CD4-positive, alpha-beta T cell treated with Interleukin-4 for 1 hour (primary cell): ENCODE data around the gene OR10A6.

Source experiments
- DNase-seq, 2 donors: peaks; one replicate each; pipeline ENCODE4 v3.0.0-alpha.2; 2020 to 2022

Gene OR10A6, protein sequence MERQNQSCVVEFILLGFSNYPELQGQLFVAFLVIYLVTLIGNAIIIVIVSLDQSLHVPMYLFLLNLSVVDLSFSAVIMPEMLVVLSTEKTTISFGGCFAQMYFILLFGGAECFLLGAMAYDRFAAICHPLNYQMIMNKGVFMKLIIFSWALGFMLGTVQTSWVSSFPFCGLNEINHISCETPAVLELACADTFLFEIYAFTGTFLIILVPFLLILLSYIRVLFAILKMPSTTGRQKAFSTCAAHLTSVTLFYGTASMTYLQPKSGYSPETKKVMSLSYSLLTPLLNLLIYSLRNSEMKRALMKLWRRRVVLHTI

DNA sequence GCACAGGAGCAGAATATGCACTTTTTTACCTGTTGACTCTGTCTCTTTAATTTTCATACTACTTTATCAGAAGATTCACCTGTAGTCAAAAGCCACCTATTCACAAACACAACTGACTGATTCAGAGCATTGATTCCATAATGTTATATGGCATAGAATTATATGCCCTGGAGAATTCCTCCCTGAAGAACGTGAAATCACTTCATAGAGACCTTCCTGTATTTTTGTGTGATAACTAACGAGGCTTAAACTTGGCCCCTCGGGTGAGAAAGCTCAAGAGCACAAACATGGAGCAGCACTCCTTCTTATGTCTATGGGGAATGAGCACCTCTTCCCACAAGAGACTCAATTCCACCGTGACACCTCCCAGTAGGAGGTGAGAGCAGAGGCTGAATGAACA lies at the start of gene OR10A6:
OR10A6 (minus strand) TSS at position 101 of the 400 bp plus-strand sequence. CDS start 2,606 bp downstream, outside the sequence.
- DNase-seq, result no peak

DNA sequence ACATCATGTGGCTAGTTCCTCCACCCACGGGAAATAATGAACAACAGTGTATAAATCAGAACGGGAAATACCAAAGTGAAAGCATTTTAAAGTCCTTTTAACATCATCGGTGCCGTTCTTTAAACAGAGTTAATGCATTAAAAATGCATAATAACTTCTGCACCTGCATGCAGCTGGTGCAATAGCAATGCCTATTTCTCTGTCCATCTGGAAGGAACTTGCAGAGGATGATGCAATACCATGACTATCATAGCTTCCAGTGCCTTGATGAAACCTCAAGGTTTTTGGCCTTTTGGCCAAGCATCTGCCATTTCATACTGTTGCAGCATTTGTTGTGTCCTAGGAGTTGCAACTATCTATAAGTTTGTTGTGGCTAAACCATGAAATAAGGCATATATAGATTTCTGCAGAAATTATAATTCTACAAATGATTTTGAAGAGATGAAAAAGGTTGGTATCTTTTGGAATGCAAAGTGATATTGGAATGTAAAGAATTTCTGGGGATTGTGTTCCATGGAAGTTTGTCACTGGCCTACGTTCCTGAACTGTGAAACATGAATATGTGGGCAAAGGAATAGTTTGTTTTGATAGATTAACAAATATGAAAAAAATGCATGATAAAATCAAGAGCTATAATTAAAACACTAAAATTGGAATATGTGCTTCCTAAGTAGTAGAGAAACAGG lies 46.3 kb upstream of the OR10A6 start:
- no peak for DNase-seq

DNA sequence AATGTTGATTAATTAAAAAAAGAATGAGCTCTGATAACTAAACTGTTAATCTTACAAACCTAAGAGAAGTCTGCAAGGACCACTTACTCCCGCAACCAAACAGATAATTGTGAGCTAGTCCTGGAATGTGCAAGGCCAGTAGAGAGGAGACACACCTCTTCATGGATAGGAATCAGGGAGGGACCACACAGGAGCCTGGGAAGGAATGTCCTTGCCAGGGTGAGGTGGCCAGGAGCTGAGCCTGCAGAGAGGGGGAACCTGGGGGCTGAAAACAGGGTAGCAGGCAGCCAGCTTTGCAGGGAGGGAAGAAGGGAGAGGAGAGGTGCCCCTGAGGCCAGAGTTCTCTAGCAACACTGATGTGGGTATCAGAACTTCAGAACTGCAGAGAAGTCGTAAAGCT lies 43.6 kb upstream of the OR10A6 start:
- DNase-seq, result no peak

DNA sequence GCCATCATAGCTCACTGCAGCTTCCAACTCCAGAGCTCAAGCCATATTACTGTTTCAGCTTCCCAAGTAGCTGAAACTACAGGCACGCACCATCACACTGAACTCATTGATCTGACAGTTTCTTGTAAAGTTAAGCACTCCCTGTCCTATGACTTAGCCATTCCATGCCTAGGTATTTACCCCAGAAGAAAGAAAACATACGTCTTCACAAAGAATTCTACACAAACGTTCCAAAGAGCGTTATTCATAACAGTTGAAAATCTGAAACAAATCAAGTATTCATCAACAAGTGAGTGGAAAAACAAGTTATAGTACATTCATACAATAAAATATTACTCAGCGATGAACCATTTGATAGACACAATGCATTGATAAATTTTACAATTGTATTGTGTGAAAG lies 41.9 kb upstream of the OR10A6 start:
- DNase-seq, result no peak

DNA sequence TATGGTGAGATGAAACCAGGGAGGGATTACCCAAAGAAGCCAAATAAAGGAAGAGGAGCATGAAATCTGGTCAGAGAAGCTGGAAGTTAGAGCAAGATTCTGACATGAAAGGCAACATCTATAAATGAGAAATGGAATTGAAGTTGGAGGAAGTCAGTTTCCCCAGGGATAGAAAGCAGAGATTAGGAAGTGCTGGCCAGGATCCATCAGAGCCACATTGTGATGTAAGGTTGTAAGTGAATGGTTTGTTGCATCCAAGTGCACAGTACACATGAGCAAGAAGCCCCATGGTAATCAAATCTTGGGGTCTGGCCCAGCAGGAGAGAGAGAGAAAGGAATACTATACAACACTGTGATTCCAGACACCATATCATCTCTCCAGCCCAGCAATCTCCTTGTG lies 40.8 kb upstream of the OR10A6 start:
- no peak for DNase-seq

DNA sequence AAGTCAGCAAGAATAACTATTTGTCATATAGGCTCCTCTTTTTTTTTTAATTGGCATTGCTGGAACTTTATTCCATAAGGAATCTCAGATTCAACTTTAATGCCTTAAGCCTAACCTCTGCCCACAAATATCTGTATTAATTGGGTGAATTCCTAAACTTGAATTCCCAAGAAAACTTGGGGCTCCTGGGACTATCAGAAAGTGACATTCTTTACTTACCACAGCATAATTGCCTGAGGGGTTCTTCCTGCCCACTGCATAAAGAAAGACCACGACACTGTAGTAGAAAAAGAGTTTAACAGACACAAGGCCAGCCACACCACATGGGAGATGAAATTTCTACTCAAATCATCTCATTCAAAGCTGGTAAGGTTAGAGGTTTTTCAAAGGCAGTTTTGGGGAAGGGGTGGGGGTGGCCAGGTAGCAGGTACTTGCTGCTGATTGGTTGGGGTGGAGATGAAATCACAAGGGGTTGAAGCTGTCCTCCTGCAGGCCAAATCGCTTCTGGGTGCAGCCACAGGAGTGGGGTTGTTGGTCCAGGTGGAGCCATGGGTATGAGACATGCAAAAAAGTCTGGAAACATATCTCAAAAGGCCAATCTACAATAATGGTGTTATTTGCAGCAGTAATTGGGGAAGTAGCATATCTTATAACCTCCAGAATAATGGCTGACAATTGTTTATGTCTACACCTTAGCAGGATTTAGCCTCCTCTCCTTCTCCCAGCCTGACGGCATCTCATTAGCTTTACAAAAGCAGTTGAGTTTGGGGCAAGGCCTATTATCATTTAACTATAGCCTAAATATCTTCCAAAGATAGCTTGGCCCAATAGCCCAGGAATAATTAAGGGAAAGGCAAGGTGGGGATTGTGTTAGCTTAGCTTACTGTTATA lies 38.9 kb upstream of the OR10A6 start:
- DNase-seq, result no peak

DNA sequence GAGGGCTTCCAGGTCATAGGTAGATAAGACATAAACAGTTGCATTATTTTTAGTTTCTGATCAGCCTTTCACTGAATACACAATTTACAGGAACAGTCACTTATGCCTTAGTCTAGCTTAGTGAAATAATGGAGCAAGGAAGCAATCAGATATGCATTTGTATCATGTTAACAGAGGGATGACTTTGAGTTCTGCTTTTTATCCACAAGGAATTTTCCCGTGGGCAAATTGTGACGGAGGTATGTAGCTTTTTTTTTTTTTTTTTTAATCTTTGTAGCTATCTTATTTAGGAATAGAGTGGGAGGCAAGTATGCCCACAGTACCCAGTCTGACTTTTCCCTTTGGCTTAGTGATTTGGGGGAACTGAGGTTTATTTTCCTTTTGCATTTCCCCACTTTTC lies 37.6 kb upstream of the OR10A6 start:
- DNase-seq, result no peak

DNA sequence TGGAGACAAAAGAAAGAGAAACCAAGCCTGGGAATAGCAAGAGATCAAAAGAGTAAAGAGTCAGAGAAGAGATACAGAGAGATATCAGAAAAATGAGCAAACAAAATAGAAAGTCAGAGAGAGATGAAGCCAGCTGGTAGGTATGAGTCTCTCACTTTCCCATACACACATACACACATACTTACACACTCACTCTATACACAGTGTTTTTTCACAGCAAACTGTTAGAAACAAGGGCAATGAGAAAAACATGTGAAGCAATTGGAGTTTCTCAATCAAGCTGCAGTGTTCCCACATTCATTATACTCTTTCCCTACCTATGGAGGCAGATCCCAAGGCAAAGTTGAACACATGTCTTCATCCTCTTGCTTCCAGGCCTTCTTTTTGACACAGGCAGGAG lies 36.8 kb upstream of the OR10A6 start:
- DNase-seq, result no peak

DNA sequence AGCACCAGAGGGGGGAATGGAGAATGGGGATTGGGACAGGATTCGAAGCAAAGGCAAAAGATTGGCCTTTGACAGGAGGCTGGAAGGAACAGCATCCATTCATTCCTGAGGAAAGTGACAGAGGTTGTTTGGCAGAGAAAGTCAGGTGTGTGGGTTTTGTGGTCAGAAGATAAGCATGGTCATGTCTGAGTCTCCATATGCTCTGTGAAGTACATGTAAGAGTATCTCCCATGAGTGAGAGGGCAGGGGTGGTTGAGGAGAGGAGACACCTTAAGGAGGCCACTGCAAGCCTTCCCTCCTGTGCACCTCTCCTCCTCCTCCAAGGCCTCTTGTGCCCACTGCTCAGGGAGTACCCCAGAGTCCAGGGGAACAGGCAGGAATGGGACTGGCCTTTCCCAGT lies 36.0 kb upstream of the OR10A6 start:
- DNase-seq, result no peak

DNA sequence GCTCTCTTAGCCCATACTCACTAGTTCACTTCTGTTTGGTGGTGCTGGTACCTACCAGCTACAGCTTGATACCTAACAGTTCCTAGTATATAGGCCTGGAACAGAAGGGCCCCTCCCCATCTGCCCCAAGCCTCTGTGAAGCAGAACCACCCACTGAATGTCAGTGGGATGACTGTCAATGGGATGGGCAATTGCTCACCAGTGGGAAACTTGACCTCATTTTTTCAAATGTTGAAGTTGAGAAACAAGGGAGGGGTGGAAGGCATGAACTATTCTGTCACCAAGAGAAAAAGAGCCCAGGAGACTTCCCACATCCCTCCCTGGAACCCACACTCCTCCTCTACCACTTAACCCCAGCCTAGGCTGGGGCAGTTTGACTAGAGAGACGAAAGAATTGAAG lies 34.3 kb upstream of the OR10A6 start, which contains the start of gene NLRP10:
NLRP10 (minus strand) TSS at position 62 of the 400 bp plus-strand sequence. CDS start 1,952 bp downstream, outside the sequence.
- DNase-seq, result no peak

DNA sequence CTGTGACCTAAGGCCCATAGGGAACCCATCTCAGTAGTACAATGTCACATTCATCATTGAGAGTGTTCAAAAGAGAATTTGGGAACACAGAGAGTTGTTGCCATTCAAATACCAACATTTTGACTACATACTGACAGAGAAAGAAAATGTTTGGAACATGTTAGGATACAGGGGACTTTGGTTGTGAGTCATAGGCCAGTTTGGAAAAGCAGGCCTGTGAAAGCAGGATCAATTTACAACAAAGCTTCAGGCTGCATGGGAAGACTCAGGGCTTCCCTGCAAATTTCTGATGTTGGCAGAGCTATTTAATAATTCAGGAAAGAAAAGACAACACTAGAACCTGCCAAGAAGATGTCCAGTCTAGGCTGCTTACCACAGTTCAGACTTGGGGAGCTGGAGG lies 33.8 kb upstream of the OR10A6 start:
- DNase-seq, result no peak

DNA sequence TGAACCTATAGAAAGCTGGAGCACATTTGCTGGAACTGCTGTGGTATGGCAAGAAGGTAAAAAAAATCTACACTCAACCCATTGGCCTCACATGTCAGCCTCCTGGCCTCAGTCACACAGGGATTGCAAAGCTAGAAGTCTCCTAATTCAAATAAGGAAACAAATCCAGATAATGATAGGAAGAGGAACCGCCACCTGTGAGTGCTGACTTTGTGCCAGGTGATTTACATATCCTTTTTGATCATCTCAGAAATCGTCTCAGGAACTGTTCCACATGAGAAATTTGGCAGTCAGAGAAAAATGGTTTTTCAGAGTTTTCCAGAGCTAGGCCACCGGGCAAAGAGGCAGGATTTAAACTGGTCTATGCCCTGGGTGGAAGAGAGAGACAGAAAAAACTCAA lies 33.2 kb upstream of the OR10A6 start:
- DNase-seq, result no peak

DNA sequence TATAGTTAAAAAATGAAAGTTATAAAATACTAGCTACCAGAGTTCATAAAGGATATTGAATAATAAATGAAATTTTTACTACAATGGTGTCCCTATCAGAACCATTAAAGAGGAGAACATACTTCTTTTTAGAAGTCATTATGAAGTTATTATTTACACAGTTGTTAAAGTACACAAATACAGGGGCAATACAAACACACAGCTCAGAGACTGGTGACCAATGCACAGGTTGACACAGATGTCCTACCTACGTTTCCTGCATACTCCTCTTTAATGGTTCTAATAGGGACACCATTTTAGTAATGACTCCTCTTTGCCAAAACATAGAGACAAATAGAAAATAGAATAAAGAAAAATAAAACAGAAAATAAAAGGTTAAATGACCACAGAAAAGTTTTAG lies 24.1 kb upstream of the OR10A6 start:
- DNase-seq, result no peak

DNA sequence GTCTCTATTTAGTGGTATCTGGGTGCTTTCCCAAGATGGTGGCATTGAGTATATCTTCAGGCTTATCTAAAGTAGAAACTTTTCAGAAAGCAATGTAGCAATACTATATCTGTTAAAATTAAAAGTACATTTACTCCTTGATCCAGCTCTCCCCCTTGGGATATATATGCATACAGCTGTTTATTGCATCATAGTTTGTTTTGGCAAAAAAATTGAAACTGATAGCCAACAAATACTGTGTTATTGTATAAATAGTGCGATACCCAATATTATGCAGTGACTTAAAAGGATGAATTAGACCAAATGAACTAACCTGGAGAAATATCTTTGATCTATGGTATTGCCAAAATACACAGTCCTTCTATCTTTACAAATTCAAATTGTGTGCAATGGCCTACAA lies 18.9 kb upstream of the OR10A6 start:
- DNase-seq, result no peak

DNA sequence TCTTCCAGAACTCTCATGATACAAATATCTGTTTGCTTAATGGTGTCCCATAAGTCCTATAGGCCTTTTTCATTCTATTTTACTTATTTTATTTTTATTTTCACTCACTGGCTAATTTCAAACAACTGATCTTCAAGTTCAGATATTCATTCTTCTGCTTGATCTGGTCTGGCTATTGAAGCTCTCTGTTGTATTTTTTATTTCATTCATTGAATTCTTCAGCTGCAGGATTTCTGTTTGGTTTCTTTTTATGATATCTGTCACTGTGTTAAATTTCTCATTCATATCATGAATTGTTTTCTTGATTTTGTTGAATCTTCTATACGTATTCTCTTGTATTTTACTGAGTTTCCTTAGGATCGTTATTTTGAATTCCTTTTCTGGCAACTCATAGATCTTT lies 13.1 kb upstream of the OR10A6 start:
- DNase-seq, result no peak

DNA sequence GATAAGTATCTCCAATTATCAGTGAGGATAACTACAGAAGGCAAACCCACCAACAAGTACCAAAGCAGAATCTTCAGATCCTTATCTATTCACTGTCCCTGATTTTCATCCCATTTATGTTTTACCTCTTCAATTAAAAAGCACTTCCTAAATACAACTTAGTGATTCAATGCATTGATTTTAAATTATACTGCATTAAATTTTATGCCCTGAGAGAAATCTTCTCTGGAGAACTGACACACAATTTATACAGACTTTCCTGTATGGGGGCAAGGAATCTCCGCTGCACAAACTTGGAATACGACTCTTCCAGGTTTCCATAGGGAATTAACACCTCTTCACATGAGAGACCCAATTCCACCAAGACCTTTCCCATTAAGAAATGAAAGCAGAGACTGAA lies 10.5 kb upstream of the OR10A6 start, which contains the start of gene OR10A3:
OR10A3 (minus strand) TSS at position 101 of the 400 bp plus-strand sequence. CDS start 2,188 bp downstream, outside the sequence.
- no peak for DNase-seq

DNA sequence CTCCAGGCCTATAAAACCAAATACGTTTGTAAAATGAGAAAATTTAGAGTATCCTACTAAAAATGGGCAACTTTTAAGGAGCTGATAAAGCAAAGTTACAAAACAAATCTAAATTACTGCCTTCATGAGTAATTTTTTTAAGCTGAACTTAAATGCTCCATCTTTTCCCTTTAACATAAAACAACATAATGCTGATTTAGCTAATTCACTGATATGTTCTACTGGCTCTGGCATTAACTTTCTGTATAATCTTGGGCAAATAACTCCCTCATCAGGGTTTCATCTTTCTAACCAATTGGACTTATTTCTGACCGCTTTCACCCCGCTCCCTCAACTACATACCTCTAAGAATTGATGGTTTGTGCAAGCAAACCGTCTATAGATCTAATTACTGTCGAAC lies 10.1 kb upstream of the OR10A6 start:
- DNase-seq, result no peak

DNA sequence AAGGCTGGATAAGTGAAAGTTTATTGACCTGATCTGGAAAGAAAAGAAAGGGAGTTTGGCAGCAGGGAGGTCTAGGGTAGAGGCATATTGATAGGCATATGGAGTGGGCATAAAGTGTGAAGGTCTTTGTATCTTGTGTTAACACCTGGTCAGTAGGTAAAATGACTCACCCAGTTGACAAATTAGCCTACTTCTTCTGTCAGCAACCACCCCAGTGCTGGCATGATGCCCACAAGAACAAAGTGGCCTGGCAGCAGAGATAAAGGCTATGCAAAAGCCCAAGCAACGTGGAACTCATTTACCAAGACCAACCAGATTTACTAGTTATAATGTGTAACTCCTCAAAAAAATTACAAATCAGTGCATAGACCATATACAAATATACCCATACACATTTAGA lies 5.5 kb upstream of the OR10A6 start:
- no peak for DNase-seq

DNA sequence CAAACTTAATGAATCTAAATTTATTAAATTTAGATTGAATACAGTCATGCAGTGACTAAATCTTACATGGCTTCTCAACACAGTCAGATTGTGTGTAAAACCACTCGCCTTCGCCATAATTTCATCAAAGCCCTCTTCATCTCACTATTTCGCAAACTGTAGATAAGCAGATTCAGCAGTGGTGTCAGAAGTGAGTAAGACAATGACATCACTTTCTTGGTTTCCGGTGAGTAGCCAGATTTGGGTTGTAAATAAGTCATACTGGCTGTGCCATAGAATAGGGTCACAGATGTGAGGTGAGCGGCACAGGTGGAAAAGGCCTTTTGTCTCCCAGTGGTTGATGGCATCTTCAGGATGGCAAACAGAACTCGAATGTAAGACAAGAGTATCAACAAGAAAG lies 3.4 kb downstream of the OR10A6 start:
- no peak for DNase-seq

DNA sequence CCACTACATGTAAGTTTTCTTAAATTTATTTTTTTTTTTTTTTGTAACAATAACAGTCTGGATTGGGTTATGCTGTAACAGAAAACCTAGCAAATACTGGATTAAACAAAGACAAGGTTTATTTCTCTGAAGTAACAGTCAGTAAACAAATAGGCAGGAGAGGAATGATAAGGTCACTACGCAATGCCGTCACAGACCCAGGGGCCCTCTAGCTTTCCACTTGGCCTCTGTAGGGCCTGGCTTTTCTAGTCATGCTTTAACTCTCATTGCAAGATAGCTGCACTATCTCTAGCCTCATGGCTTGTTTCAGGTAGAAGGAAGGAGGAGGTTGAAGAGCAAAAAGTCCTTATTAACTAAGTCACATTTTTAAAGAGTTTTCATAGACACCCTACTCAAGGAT lies 6.5 kb downstream of the OR10A6 start:
- no peak for DNase-seq

DNA sequence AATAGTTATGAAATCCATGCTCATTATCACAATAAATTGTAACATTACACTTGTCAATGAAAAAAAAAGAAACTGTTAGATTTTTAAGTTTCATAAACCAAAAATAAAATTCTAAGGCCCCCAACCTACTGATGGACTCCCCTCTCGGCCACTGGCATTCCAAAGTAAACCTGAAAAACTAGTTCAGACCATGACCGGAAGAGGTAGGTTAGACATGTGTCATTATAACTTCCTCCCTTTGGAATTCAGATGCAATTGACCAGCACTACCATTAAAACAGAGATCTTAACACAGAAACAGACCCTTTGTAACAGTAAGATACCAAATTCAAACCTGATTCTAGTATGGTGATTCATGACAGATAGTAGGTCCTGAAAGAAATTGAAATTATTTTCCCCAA lies 12.9 kb downstream of the OR10A6 start:
- DNase-seq, result no peak

DNA sequence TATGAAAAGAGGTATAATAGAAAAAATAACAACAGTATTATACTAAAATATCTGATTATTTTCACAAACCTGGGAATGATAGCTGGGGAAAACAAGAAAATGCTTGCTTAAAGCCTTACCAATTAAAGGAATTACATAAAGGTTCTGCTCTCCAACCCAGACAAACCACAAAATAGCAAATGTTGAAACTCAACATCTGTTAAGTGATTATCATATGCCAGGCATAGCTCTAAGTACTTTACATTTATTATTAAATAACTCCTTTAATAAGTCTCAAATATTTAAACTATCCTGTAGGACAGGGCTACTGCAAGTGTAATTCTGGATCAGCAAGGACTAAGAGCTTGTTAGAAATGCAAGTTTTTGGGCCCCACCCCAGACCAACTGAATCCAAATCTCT lies 20.1 kb downstream of the OR10A6 start:
- DNase-seq, result no peak

DNA sequence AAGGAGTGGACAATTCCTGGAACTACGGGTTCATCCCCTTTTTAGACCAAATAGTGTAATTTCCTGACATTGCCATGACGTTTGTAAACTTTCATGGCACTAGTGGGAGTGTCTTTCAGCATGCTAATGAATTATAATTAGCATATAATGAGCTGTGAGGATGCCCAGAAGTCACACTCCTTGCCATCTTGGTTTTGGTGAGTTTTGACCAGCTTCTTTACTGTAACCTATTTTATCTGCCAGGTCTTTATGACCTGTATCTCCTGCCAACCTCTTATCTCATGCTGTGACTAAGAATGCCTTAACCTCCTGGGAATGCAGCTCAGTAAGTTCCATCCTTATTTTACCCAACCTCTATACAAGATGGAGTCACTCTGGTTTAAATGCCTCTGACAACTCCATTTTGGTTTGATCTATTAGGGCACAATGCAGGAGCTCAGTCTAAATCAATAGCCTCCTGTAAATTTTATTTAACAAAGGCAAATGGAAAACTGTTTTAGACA lies 20.7 kb downstream of the OR10A6 start:
- no peak for DNase-seq
